ENCODE data around the gene PLXNA3. TPM values are rescaled to one million over a fixed set of nuclear protein-coding genes. Genes with fewer than 3 reads are reported as not detected.

The PLXNA3 gene
- 41.6 and 54.9 TPM in 2 replicates for total RNA-seq (2013; cell fraction: nucleolus; rRNA removed)
- total RNA-seq (2014; rRNA removed) (2.7 and 3.6 TPM in 2 replicates), total RNA-seq (2014; rRNA removed; fragmentation: Illumina TruSeq; extraction: Trizol) (3.3 and 3.7 TPM in 2 replicates), total RNA-seq (2021) (19.2 and 26.8 TPM in 2 replicates), polyA plus RNA-seq (2011; rRNA removed) (3.2 and 11.0 TPM in 2 replicates), polyA plus RNA-seq (2014; fragmentation: Illumina TruSeq; extraction: Trizol) (4.8 and 10.8 TPM in 2 replicates), polyA plus RNA-seq (2014; fragmentation: Nextera tagmentation; extraction: Ambion mirVana) (under 1 TPM; 0.26 to 0.32 TPM), polyA plus RNA-seq (2014; rRNA removed) (14.5 and 20.1 TPM in 2 replicates), polyA plus RNA-seq (2016; fragmentation: Nextera tagmentation; extraction: Ambion mirVana) (1 to 10 TPM; 3.0 to 3.4 TPM), polyA minus RNA-seq (2011; rRNA and poly(A)+ RNA removed) (8.2 and 8.3 TPM in 2 replicates), Bru-seq, nascent RNA (percentile 58 among the genes with signal in this experiment), BruChase-seq, experiment 1, labeled RNA remaining after a 6-hour chase (percentile 81 among the genes with signal in this experiment), BruChase-seq, experiment 2, labeled RNA remaining after a 2-hour chase (percentile 70 among the genes with signal in this experiment)
- polyA plus RNA-seq (2011; ENCODE audit: low read depth) = 10.4 TPM
- polyA plus RNA-seq (2011; cell fraction: cytosol; rRNA removed) = 6.7 and 10.4 TPM in 2 replicates
- polyA plus RNA-seq (2011; cell fraction: nucleus; rRNA removed) = 220 and 271 TPM in 2 replicates
- polyA plus RNA-seq (2012) = 33.0 and 34.0 TPM in 2 replicates
- 3.1 and 5.4 TPM in 2 replicates for polyA minus RNA-seq (2011; cell fraction: cytosol; rRNA and poly(A)+ RNA removed)
- 38.1 and 60.4 TPM in 2 replicates for polyA minus RNA-seq (2011; cell fraction: nucleus; rRNA and poly(A)+ RNA removed)
- long read RNA-seq, experiment 1, partial matches to known transcripts = 1 of 2 reads
- long read RNA-seq, experiment 1, other reads (novel, unspliced or antisense) = 1 of 2 reads
- long read RNA-seq, experiment 2 = 0 reads

DNA sequence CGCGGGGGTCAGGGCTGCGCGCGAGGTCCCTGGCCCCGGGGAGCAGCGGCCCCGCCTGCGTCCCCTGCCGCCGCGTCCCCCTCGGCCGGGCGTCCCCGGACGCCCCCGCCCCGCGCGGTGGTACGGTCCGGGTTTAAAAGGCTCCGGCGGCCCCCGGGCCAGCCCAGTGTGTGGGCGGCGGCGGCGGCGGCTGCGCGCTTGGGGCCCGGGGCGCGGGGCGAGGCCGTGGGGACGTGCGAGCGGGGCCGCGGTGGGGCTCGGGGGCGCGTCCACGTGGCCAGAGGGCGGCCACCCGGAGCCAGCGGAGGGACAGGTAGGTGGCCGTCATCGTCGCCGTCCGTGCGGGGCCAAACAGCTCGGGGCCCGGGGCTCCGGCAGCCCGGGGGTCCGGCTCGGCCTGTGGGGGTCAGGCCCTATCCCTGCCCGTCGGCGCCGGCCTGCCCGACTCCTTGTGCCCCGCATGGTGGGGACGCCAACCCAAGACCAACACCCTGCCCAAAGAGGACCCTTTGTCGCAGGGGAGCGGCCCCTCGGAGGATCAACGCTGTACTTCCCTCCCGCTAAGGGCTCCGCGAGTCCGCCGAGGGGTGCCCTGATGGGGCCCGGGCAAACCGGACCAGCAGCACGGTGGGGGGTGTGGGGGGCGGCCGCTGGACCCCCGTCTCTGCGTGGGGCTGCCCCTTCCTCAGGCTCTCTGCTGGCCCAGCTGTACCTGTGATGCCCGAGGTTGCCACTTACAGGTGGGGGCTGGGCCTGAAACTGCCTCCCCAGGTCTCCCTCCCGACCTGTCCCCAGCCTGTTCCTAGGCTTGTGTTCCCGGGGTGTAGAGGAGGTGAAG is at the start of gene PLXNA3:
Gene PLXNA3, plus strand, starts transcription at position 166 of the 838 bp plus-strand sequence. CDS start 1,903 bp downstream, outside the sequence.
- ChIA-PET CTCF (interaction anchor here (0.6 to 1.4 kb wide), 3 partner anchors 69 to 85 kb away, joined by 3 to 4 read pairs (median 3); no protein-coding TSS in a partner anchor), POLR2A (interaction anchor here (0.5 to 1.0 kb wide), 6 partner anchors 12 to 704 kb away, joined by 3 to 4 read pairs (median 4); partner anchors contain the start of gene UBL4A), SMC1A (ENCODE audit: uncharacterized antibody, unreplicated experiment) (interaction anchor here (1.1 kb wide), 1 partner anchor 68 kb away, joined by 3 read pairs; no protein-coding TSS in a partner anchor), RAD21 (ENCODE audit: unreplicated experiment) (no interaction called here)
- H3K9ac ChIP-seq (ENCODE audit: control insufficient read depth, insufficient read depth, low read length) = peak within 1 kb of the TSS; percentile 56
- BruUV-seq (replicated peaks) = no TSS peak
- peak; percentile 76 for ATAC-seq
- 36% methylated on average over 43 of the region's 88 CpGs for WGBS (ENCODE audit: insufficient coverage, insufficient replicate concordance, low lambda C conversion rate, missing lambda C conversion rate)
- no peaks in the 10 kb centered on the region for H3K27me3 ChIP-seq (replicated peaks in 1 of 2; ENCODE audit: control insufficient read depth in 2 of 2, insufficient read depth in 2 of 2, low read length in 1 of 2)
- peak within 1 kb of the TSS; percentile 33 for H2AFZ ChIP-seq (ENCODE audit: control insufficient read depth, low read depth, low read length)
- no peak for FAIRE-seq
- peaks cover 9% of the 10 kb centered on the region for H3K79me2 ChIP-seq (ENCODE audit: control insufficient read depth, insufficient read depth, low read length)
- H3K4me2 ChIP-seq (ENCODE audit: control insufficient read depth, insufficient read depth) = peak within 1 kb of the TSS; percentile 54; the same call in 1 of the 2 replicates
- peak within 1 kb of the TSS; percentile 61 for H3K27ac ChIP-seq (ENCODE audit: control insufficient read depth, insufficient read depth)
- no peaks in the 10 kb centered on the region for H3K36me3 ChIP-seq (ENCODE audit: control insufficient read depth in 2 of 2, insufficient read depth in 2 of 2, low read length in 1 of 2)
- intact Hi-C loops (cut with micrococcal nuclease; ENCODE audit: unreplicated experiment) (no loop called here), in situ Hi-C loops (cut with MboI) (no loop called here)
- H3K9me3 ChIP-seq (replicated peaks; ENCODE audit: control insufficient read depth, insufficient read depth, low read length) = no peaks in the 10 kb centered on the region; the same call in 2 of the 3 replicates
- DNase-seq (ENCODE audit: low read depth, low spot score) = no peak
- H4K20me1 ChIP-seq (ENCODE audit: control insufficient read depth, insufficient read depth) = no peaks in the 10 kb centered on the region
- no peaks in the 10 kb centered on the region for H3K4me1 ChIP-seq (ENCODE audit: control insufficient read depth, insufficient read depth, low read length)
- peak within 1 kb of the TSS; percentile 77 for H3K4me3 ChIP-seq
- peak; percentile 94 for TF ChIP-seq JUND (IDR thresholded peaks at IDR 0.05; ENCODE audit: low read depth, low read length)
- TF ChIP-seq, protein P1, sequence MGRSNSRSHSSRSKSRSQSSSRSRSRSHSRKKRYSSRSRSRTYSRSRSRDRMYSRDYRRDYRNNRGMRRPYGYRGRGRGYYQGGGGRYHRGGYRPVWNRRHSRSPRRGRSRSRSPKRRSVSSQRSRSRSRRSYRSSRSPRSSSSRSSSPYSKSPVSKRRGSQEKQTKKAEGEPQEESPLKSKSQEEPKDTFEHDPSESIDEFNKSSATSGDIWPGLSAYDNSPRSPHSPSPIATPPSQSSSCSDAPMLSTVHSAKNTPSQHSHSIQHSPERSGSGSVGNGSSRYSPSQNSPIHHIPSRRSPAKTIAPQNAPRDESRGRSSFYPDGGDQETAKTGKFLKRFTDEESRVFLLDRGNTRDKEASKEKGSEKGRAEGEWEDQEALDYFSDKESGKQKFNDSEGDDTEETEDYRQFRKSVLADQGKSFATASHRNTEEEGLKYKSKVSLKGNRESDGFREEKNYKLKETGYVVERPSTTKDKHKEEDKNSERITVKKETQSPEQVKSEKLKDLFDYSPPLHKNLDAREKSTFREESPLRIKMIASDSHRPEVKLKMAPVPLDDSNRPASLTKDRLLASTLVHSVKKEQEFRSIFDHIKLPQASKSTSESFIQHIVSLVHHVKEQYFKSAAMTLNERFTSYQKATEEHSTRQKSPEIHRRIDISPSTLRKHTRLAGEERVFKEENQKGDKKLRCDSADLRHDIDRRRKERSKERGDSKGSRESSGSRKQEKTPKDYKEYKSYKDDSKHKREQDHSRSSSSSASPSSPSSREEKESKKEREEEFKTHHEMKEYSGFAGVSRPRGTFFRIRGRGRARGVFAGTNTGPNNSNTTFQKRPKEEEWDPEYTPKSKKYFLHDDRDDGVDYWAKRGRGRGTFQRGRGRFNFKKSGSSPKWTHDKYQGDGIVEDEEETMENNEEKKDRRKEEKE (IDR thresholded peaks at IDR 0.05) = peak; percentile 90
- TF ChIP-seq NR2C1 (IDR thresholded peaks at IDR 0.05) = 0 out of 2 replicates have a peak, but pooled peaks have one; percentile 19
- TF ChIP-seq CREM (IDR thresholded peaks at IDR 0.05; ENCODE audit: low read depth) = no peak
- TF ChIP-seq LARP7 (IDR thresholded peaks at IDR 0.05) = 0 out of 2 replicates have a peak, but pooled peaks have one; percentile 25
- TF ChIP-seq CHD1 (IDR thresholded peaks at IDR 0.05; ENCODE audit: low read depth, low read length) = peak; percentile 95
- 0 out of 2 replicates have a peak, but pooled peaks have one; percentile 32 for TF ChIP-seq BACH1 (IDR thresholded peaks at IDR 0.05; ENCODE audit: borderline replicate concordance)
- TF ChIP-seq NR2F1 (conservative IDR thresholded peaks at IDR 0.05) = peak; percentile 71
- TF ChIP-seq EGR1 (IDR thresholded peaks at IDR 0.05; ENCODE audit: borderline replicate concordance in 1 of 2, low read depth in 2 of 2, low read length in 2 of 2) = peak in 1 of 2 experiments; percentile 89; a peak in 2 of 3 replicates
- peak; percentile 82 to 97 for TF ChIP-seq BHLHE40 (IDR thresholded peaks at IDR 0.05; ENCODE audit: borderline replicate concordance in 1 of 2, low read depth in 2 of 2, low read length in 1 of 2)
- no peak for TF ChIP-seq SMAD5 (IDR thresholded peaks at IDR 0.05; ENCODE audit: low read depth)
- TF ChIP-seq, protein P2, sequence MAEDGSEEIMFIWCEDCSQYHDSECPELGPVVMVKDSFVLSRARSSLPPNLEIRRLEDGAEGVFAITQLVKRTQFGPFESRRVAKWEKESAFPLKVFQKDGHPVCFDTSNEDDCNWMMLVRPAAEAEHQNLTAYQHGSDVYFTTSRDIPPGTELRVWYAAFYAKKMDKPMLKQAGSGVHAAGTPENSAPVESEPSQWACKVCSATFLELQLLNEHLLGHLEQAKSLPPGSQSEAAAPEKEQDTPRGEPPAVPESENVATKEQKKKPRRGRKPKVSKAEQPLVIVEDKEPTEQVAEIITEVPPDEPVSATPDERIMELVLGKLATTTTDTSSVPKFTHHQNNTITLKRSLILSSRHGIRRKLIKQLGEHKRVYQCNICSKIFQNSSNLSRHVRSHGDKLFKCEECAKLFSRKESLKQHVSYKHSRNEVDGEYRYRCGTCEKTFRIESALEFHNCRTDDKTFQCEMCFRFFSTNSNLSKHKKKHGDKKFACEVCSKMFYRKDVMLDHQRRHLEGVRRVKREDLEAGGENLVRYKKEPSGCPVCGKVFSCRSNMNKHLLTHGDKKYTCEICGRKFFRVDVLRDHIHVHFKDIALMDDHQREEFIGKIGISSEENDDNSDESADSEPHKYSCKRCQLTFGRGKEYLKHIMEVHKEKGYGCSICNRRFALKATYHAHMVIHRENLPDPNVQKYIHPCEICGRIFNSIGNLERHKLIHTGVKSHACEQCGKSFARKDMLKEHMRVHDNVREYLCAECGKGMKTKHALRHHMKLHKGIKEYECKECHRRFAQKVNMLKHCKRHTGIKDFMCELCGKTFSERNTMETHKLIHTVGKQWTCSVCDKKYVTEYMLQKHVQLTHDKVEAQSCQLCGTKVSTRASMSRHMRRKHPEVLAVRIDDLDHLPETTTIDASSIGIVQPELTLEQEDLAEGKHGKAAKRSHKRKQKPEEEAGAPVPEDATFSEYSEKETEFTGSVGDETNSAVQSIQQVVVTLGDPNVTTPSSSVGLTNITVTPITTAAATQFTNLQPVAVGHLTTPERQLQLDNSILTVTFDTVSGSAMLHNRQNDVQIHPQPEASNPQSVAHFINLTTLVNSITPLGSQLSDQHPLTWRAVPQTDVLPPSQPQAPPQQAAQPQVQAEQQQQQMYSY (CRISPR knock-in tag; IDR thresholded peaks at IDR 0.05) = no peak
